ENCODE results near the gene OR5F1. TPM values are rescaled to one million over a fixed set of nuclear protein-coding genes. Genes with fewer than 3 reads are reported as not detected.

Gene OR5F1
- total and polyA plus RNA-seq, 5 donors from 2014 or later: not detected

DNA sequence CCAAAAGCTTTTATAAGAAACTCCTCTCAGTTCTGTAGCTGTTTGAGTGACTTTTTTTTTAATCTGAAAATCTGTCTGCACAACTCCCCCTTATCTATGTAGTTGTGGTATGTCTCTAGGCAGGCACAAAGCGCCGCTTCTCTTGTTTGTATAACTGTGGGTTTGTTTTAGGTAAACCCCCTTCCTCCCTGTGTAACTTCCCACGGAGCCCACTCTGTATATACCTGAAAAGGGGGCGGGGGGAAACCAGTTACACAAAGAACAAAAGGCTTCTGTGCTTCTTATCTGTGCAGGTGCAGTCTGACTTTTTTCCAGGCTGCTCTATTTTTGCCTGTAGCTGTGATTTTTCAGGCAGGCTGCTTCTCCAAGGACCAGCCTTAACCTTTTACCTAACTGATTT, 37.9 kb downstream of the OR5F1 start:
- Mint-ChIP-seq H3K27me3 (no peaks in the 10 kb centered on the region), H3K4me3 (no peak overlapping the region), H3K27ac (no peak overlapping the region), H3K4me1 (no peaks in the 10 kb centered on the region), H3K36me3 (no peaks in the 10 kb centered on the region), H3K9me3 (peaks cover 0 to 15% (median 3%) of the 10 kb centered on the region in 7 donors)
- ATAC-seq (ENCODE audit: low read depth in 2 of 2): no peak
- no peaks in the 10 kb centered on the region for H3K27me3 ChIP-seq (ENCODE audit: control insufficient read depth, insufficient read depth, low read length)
- no peaks in the 10 kb centered on the region for H3K4me1 ChIP-seq (ENCODE audit: control insufficient read depth, insufficient read depth, low read length, poor library complexity, severe bottlenecking)
- H3K9me3 ChIP-seq (ENCODE audit: control insufficient read depth in 2 of 2, low read length in 2 of 2): no peaks in the 10 kb centered on the region
- no peak overlapping the region for H3K4me3 ChIP-seq (ENCODE audit: low read depth, low read length)
- H3K36me3 ChIP-seq (ENCODE audit: control insufficient read depth, insufficient read depth, low read length): no peaks in the 10 kb centered on the region
- no peak overlapping the region for H3K27ac ChIP-seq (ENCODE audit: insufficient read depth, low read length, poor library complexity, severe bottlenecking)
- no peak for DNase-seq

DNA sequence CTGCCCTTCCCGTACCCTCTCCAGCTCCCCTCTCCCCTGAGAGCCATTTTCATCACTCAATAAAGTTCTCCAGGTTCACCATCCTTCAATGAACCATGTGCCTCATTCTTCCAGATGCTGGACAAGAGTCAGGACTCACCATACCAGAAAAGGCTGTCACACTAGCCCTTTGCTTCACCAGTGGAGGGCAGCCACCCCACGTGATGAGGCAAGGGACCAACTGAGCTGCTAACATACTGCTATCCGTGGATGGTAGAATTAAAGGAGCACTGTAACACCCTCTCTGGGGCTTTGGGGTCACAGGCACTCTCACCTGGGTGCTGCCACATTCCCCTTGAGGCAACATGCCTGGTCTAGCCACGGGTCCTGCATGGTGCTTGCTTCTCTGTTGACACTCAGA, 45.1 kb downstream of the OR5F1 start:
- no peak overlapping the region for H3K27ac ChIP-seq (ENCODE audit: insufficient read depth, low read length, poor library complexity, severe bottlenecking)
- H3K27ac Mint-ChIP-seq: no peak overlapping the region
- no peaks in the 10 kb centered on the region for H3K4me1 ChIP-seq (ENCODE audit: control insufficient read depth, insufficient read depth, low read length, poor library complexity, severe bottlenecking)
- no peaks in the 10 kb centered on the region for H3K27me3 Mint-ChIP-seq
- H3K36me3 Mint-ChIP-seq: no peaks in the 10 kb centered on the region
- no peak for ATAC-seq (ENCODE audit: low read depth in 2 of 2)
- H3K36me3 ChIP-seq (ENCODE audit: control insufficient read depth, insufficient read depth, low read length): no peaks in the 10 kb centered on the region
- H3K9me3 Mint-ChIP-seq: peaks cover 0 to 10% (median 4%) of the 10 kb centered on the region in 7 donors
- H3K4me3 Mint-ChIP-seq: no peak overlapping the region
- no peak for DNase-seq
- H3K4me3 ChIP-seq (ENCODE audit: low read depth, low read length): no peak overlapping the region
- H3K9me3 ChIP-seq (ENCODE audit: control insufficient read depth in 2 of 2, low read length in 2 of 2): no peaks in the 10 kb centered on the region
- H3K4me1 Mint-ChIP-seq: no peaks in the 10 kb centered on the region
- H3K27me3 ChIP-seq (ENCODE audit: control insufficient read depth, insufficient read depth, low read length): no peaks in the 10 kb centered on the region

Other genes with a start within 250 kb of the OR5F1 start
- gene OR5D13, start 221.2 kb downstream of the OR5F1 start, total RNA-seq: not detected
- not detected for gene OR5D13, start 221.2 kb downstream of the OR5F1 start, polyA plus RNA-seq
- gene OR5D14, start 199.1 kb downstream of the OR5F1 start, total RNA-seq: not detected
- not detected for gene OR5D14, start 199.1 kb downstream of the OR5F1 start, polyA plus RNA-seq
- not detected for gene OR5L1, start 183.3 kb downstream of the OR5F1 start, total RNA-seq
- gene OR5L1, start 183.3 kb downstream of the OR5F1 start, polyA plus RNA-seq: not detected
- not detected for gene OR5D18, start 175.0 kb downstream of the OR5F1 start, total RNA-seq
- gene OR5D18, start 175.0 kb downstream of the OR5F1 start, polyA plus RNA-seq: not detected
- gene OR5L2, start 167.4 kb downstream of the OR5F1 start, total RNA-seq: not detected
- not detected for gene OR5L2, start 167.4 kb downstream of the OR5F1 start, polyA plus RNA-seq
- gene OR5D16, start 155.9 kb downstream of the OR5F1 start, total RNA-seq: not detected
- not detected for gene OR5D16, start 155.9 kb downstream of the OR5F1 start, polyA plus RNA-seq
- not detected for gene TRIM51, start 111.3 kb downstream of the OR5F1 start, total RNA-seq
- gene TRIM51, start 111.3 kb downstream of the OR5F1 start, polyA plus RNA-seq: not detected
- not detected for gene OR5W2, start 80.0 kb downstream of the OR5F1 start, total RNA-seq
- gene OR5W2, start 80.0 kb downstream of the OR5F1 start, polyA plus RNA-seq: not detected
- not detected for gene OR5I1, start 58.2 kb downstream of the OR5F1 start, total RNA-seq
- gene OR5I1, start 58.2 kb downstream of the OR5F1 start, polyA plus RNA-seq: not detected
- not detected for gene OR10AG1, start 24.7 kb downstream of the OR5F1 start, total RNA-seq
- gene OR10AG1, start 24.7 kb downstream of the OR5F1 start, polyA plus RNA-seq: not detected
- not detected for gene OR5AS1, start 33.0 kb upstream of the OR5F1 start, total RNA-seq
- gene OR5AS1, start 33.0 kb upstream of the OR5F1 start, polyA plus RNA-seq: not detected
- gene OR8I2, start 98.7 kb upstream of the OR5F1 start, total RNA-seq: not detected
- not detected for gene OR8I2, start 98.7 kb upstream of the OR5F1 start, polyA plus RNA-seq
- gene OR8H2, start 109.1 kb upstream of the OR5F1 start, total RNA-seq: not detected
- not detected for gene OR8H2, start 109.1 kb upstream of the OR5F1 start, polyA plus RNA-seq
- not detected for gene OR8H3, start 127.7 kb upstream of the OR5F1 start, total RNA-seq
- gene OR8H3, start 127.7 kb upstream of the OR5F1 start, polyA plus RNA-seq: not detected
- gene OR8J3, start 145.6 kb upstream of the OR5F1 start, total RNA-seq: not detected
- not detected for gene OR8J3, start 145.6 kb upstream of the OR5F1 start, polyA plus RNA-seq
- not detected for gene OR8K5, start 165.7 kb upstream of the OR5F1 start, total RNA-seq
- gene OR8K5, start 165.7 kb upstream of the OR5F1 start, polyA plus RNA-seq: not detected
- gene OR5J2, start 182.0 kb upstream of the OR5F1 start, total RNA-seq: not detected
- not detected for gene OR5J2, start 182.0 kb upstream of the OR5F1 start, polyA plus RNA-seq
- not detected for gene OR5T2, start 239.6 kb upstream of the OR5F1 start, total RNA-seq
- not detected for gene OR5T2, start 239.6 kb upstream of the OR5F1 start, polyA plus RNA-seq